A549 (cell line): ENCODE results near the gene ADD1. TPM values are rescaled to one million over a fixed set of nuclear protein-coding genes. Genes with fewer than 3 reads are reported as not detected.
A peak's percentile ranks its signal among the peaks of the same experiment; 100 is the strongest.

ENCODE experiments used
- ATAC-seq, 2 experiments: fragments of 200-7000 bp in 1 of 2; fragments of >200 bp in 1 of 2; cut with Nextera tagmentation in 1 of 2; cut with Tn5 transposase in 1 of 2; 3 replicates each; pipeline versions ENCODE4 v1.8.0 to v1.9.1; 2018 to 2020; ENCODE audit warnings: mild to moderate bottlenecking in 1 of 2, moderate library complexity in 1 of 2
- CTCF ChIA-PET: fragments of 300-600 bp; sonication (Branson Sonifier 250); formaldehyde crosslinking; extraction: SDS; loops from one replicate; lab custom pipeline; 2021; ENCODE audit warnings: antibody characterized with exemption, inconsistent platforms; lab: Yijun Ruan, JAX
- POLR2A ChIA-PET: fragments of 350-600 bp; formaldehyde crosslinking; extraction: SDS; loops from one replicate; lab custom pipeline; 2021; ENCODE audit warnings: antibody characterized with exemption, inconsistent platforms; lab: Yijun Ruan, JAX
- DNase-seq, 2 experiments: peaks; one replicate each; pipeline versions ENCODE4 v3.0.0 to v3.0.0-alpha.2; 2011 to 2016; ENCODE audit warnings: low read depth in 1 of 2, low spot score in 1 of 2
- FAIRE-seq: peaks from 2 replicates; lab custom pipeline; 2011; peaks lifted over from hg19 to GRCh38; lab: Jason Lieb, UNC
- H3K27ac ChIP-seq, 2 experiments: fragments of >200 bp; sonication (Bioruptor Twin); formaldehyde crosslinking; 3 replicates each; pipeline ENCODE4 v1.5.1; 2016 to 2017
- H3K4me1 ChIP-seq: fragments of >200 bp; sonication (Bioruptor Twin); formaldehyde crosslinking; 3 replicates; pipeline ENCODE4 v1.6.1; 2016
- H3K4me2 ChIP-seq: fragments of >200 bp; sonication (Bioruptor Twin); formaldehyde crosslinking; 3 replicates; pipeline ENCODE4 v1.6.1; 2016
- H3K4me3 ChIP-seq: fragments of >200 bp; sonication (Bioruptor Twin); formaldehyde crosslinking; 3 replicates; pipeline ENCODE4 v1.5.1; 2016
- H3K9me3 ChIP-seq: fragments of >200 bp; sonication (Bioruptor Twin); formaldehyde crosslinking; 3 replicates; pipeline ENCODE4 v1.6.1; 2016
- ATOH8 ChIP-seq: fragments of 250-450 bp; sonication (Bioruptor Pico); IDR thresholded peaks from 2 replicates; pipeline ENCODE4 v1.5.0; 2020; ENCODE audit warnings: low read depth, mild to moderate bottlenecking, moderate library complexity
- BHLHE40 ChIP-seq: IDR thresholded peaks from 2 replicates; pipeline ENCODE4 v1.6.1; 2012; ENCODE audit warnings: low read depth, low read length, inconsistent platforms
- CBX2 ChIP-seq: fragments of 200-600 bp; sonication (generic); IDR thresholded peaks from 2 replicates; pipeline ENCODE4 v1.6.1; 2016; ENCODE audit warnings: low read depth, mild to moderate bottlenecking, borderline replicate concordance
- CBX8 ChIP-seq: fragments of 200-600 bp; sonication (generic); IDR thresholded peaks from 2 replicates; pipeline ENCODE4 v1.6.1; 2016
- CHD2 ChIP-seq: fragments of 150-350 bp; IDR thresholded peaks from 2 replicates; pipeline ENCODE4 v1.6.1; 2014; ENCODE audit warnings: low read length; ENCODE audit not compliant: partially characterized antibody
- CHD4 ChIP-seq: fragments of 200-600 bp; sonication (generic); IDR thresholded peaks from 2 replicates; pipeline ENCODE4 v1.6.1; 2016; ENCODE audit warnings: antibody characterized with exemption, mild to moderate bottlenecking, borderline replicate concordance
- FOSL2 ChIP-seq, 2 experiments: fragments of 450-650 bp in 1 of 2; fragments of >200 bp in 1 of 2; sonication (Bioruptor Twin) in 1 of 2; formaldehyde crosslinking; IDR thresholded peaks; 2 replicates each; pipeline versions ENCODE4 v1.5.0 to v1.6.1; 2016 to 2020; ENCODE audit warnings: mild to moderate bottlenecking in 1 of 2, moderate library complexity in 1 of 2
- FOXS1 ChIP-seq: fragments of 250-450 bp; sonication (Bioruptor Pico); IDR thresholded peaks from 2 replicates; pipeline ENCODE4 v1.5.0; 2020; ENCODE audit warnings: mild to moderate bottlenecking, moderate library complexity
- HDAC2 ChIP-seq: fragments of 200-600 bp; sonication (generic); IDR thresholded peaks from 2 replicates; pipeline ENCODE4 v1.6.1; 2016
- HES2 ChIP-seq: fragments of >200 bp; sonication (Bioruptor Twin); formaldehyde crosslinking; IDR thresholded peaks from 2 replicates; pipeline ENCODE4 v1.6.1; 2016
- HEYL ChIP-seq: fragments of 250-450 bp; sonication (Bioruptor Pico); IDR thresholded peaks from 2 replicates; pipeline ENCODE4 v1.8.0; 2021; ENCODE audit warnings: mild to moderate bottlenecking, moderate library complexity
- HOXB5 ChIP-seq: fragments of 250-450 bp; sonication (Bioruptor Pico); IDR thresholded peaks from 2 replicates; pipeline ENCODE4 v1.5.0; 2020; ENCODE audit warnings: mild to moderate bottlenecking, moderate library complexity
- KDM1A ChIP-seq: fragments of 200-600 bp; sonication (generic); IDR thresholded peaks from 2 replicates; pipeline ENCODE4 v1.6.1; 2016; ENCODE audit warnings: low read depth, mild to moderate bottlenecking
- KDM5A ChIP-seq: fragments of 200-600 bp; sonication (generic); IDR thresholded peaks from 2 replicates; pipeline ENCODE4 v1.6.1; 2016; ENCODE audit warnings: antibody characterized with exemption, mild to moderate bottlenecking
- MAFK ChIP-seq: fragments of 450-650 bp; IDR thresholded peaks from 2 replicates; pipeline ENCODE4 v1.6.1; 2014; ENCODE audit not compliant: partially characterized antibody
- MAX ChIP-seq: IDR thresholded peaks from 2 replicates; pipeline ENCODE4 v1.6.1; 2012
- MAZ ChIP-seq: fragments of 150-350 bp; IDR thresholded peaks from 2 replicates; pipeline ENCODE4 v1.6.1; 2014; ENCODE audit warnings: antibody characterized with exemption, low read depth, low read length, borderline replicate concordance
- NFE2L2 ChIP-seq: fragments of 150-350 bp; conservative IDR thresholded peaks from 2 replicates; pipeline ENCODE4 v1.6.1; 2014; ENCODE audit warnings: low read length
- NR3C1 ChIP-seq: fragments of >200 bp; sonication (Bioruptor Twin); formaldehyde crosslinking; IDR thresholded peaks from 3 replicates; pipeline ENCODE4 v1.6.1; 2017
- POLR2A ChIP-seq: IDR thresholded peaks from 2 replicates; pipeline ENCODE4 v1.6.1; 2012; ENCODE audit warnings: mild to moderate bottlenecking, low read length
- POLR2AphosphoS2 ChIP-seq: conservative IDR thresholded peaks from 2 replicates; pipeline ENCODE4 v1.6.1; 2012; ENCODE audit warnings: low read length, improper control_type of control experiment, inconsistent platforms
- RAD21 ChIP-seq, 2 experiments: fragments of >200 bp in 1 of 2; sonication (Bioruptor Twin) in 1 of 2; formaldehyde crosslinking in 1 of 2; IDR thresholded peaks in 1 of 2; conservative IDR thresholded peaks in 1 of 2; 2 replicates in 1 of 2; 3 replicates in 1 of 2; pipeline ENCODE4 v1.6.1; 2012 to 2018; ENCODE audit warnings: inconsistent platforms in 1 of 2
- REST ChIP-seq: fragments of 200-600 bp; sonication (generic); IDR thresholded peaks from 2 replicates; pipeline ENCODE4 v1.6.1; 2016; ENCODE audit warnings: antibody characterized with exemption, mild to moderate bottlenecking, moderate library complexity
- RFX5 ChIP-seq: fragments of 450-650 bp; IDR thresholded peaks from 2 replicates; pipeline ENCODE4 v1.7.1; 2014; ENCODE audit warnings: antibody characterized with exemption, mild to moderate bottlenecking, moderate library complexity
- ZC3H11A ChIP-seq: fragments of 450-650 bp; IDR thresholded peaks from 2 replicates; pipeline ENCODE4 v1.6.1; 2014; ENCODE audit warnings: antibody characterized with exemption, mild to moderate bottlenecking
- ZSCAN20 ChIP-seq: fragments of 250-450 bp; sonication (Bioruptor Pico); IDR thresholded peaks from 2 replicates; pipeline ENCODE4 v1.8.0; 2022; ENCODE audit warnings: mild to moderate bottlenecking, moderate library complexity
- WGBS: methylation state at CpG from one replicate; pipeline ENCODE4 v1.1.6; 2017; ENCODE audit errors: missing lambda C conversion rate; 5-methylcytosine and 5-hydroxymethylcytosine counted together
- polyA plus RNA-seq, 4 experiments: library from polyadenylated mRNA; depleted of rRNA in 3 of 4; stranded (reverse); fragments of >200 nt; fragmentation: RNase III in 1 of 4; extraction: RNeasy Plus Mini Kit Qiagen cat#74134 plus additional on column Dnase treatment in 1 of 4; gene quantifications; 2 replicates in 3 of 4; 3 replicates in 1 of 4; pipeline ENCODE4 v1.2.3, GENCODE V29; 2011 to 2017

Gene ADD1
- polyA plus RNA-seq, 2 of the 4 experiments (the other 2 are of a cell fraction), result 59.7 to 60.3 TPM

GRCh38 chr4:2927016-2927695 lies 83.5 kb downstream of the ADD1 start (continued):
- TF ChIP-seq POLR2A, result no peak
- TF ChIP-seq MAX, result no peak
- TF ChIP-seq, all 56 proteins: peak for 0

- ChIA-PET POLR2A (no interaction called here), CTCF (no interaction called here)
- TF ChIP-seq KDM1A (no peak), MAZ (no peak), ZC3H11A (no peak), RFX5 (no peak), BHLHE40 (no peak), RAD21 (conservative IDR thresholded peaks at IDR 0.05 in 1 of 2, IDR thresholded peaks at IDR 0.05 in 1 of 2) (no peak), CHD2 (no peak), MAFK (no peak), CBX2 (no peak), ZSCAN20 (no peak), CBX8 (no peak), HES2 (no peak), HEYL (CRISPR knock-in tag) (no peak), HOXB5 (CRISPR knock-in tag) (no peak), NFE2L2 (no peak), NR3C1 (no peak)
- Histone ChIP-seq H3K27ac (no peak overlapping the region), H3K4me1 (peaks cover 2% of the 10 kb centered on the region; the same call in 1 of the 3 replicates), H3K4me3 (no peak overlapping the region), H3K9me3 (no peaks in the 10 kb centered on the region), H3K4me2 (no peak overlapping the region)
- no peak for ATAC-seq
- WGBS, result 91% methylated on average over 12 of the region's 12 CpGs
- no peak for FAIRE-seq
- DNase-seq, result no peak
These were observed 84.0 kb downstream of the ADD1 start for GRCh38 chr4:2927696-2928075.

- no peak for TF ChIP-seq CHD4
- TF ChIP-seq KDM5A, result no peak
- TF ChIP-seq POLR2AphosphoS2, result peak; percentile 59; the same call in 1 of the 2 replicates
- FAIRE-seq, result no peak
- WGBS, result 92% methylated on average over 25 of the region's 32 CpGs
These were observed 84.9 kb downstream of the ADD1 start for GRCh38 chr4:2928242-2929176.

GRCh38 chr4:2929469-2929868 lies 85.8 kb downstream of the ADD1 start:
- ChIA-PET CTCF (no interaction called here), POLR2A (no interaction called here)
- no peak for ATAC-seq
- Histone ChIP-seq H3K4me2 (no peak overlapping the region), H3K9me3 (no peaks in the 10 kb centered on the region), H3K4me1 (peaks cover 12% of the 10 kb centered on the region; the same call in 1 of the 3 replicates), H3K27ac (no peak overlapping the region), H3K4me3 (no peak overlapping the region)
- no peak for FAIRE-seq
- 96% methylated on average over 14 of the region's 16 CpGs for WGBS
- no peak for DNase-seq
- TF ChIP-seq ATOH8 (CRISPR knock-in tag), result no peak
- TF ChIP-seq KDM1A, result no peak
- no peak for TF ChIP-seq FOXS1 (CRISPR knock-in tag)
- TF ChIP-seq REST, result no peak
- TF ChIP-seq HDAC2, result no peak
- TF ChIP-seq FOSL2 (IDR thresholded peaks at IDR 0.05), result no peak
- no peak for TF ChIP-seq FOSL2 (CRISPR knock-in tag; IDR thresholded peaks at IDR 0.05)
- TF ChIP-seq CBX8, result no peak

More at GRCh38 chr4:2928242-2929176, 84.9 kb downstream of the ADD1 start:
- no peak for ATAC-seq
- H3K4me2 ChIP-seq, result no peak overlapping the region
- peaks cover 10% of the 10 kb centered on the region; the same call in 1 of the 3 replicates for H3K4me1 ChIP-seq
- ChIA-PET POLR2A (no interaction called here), CTCF (no interaction called here)
- H3K4me3 ChIP-seq, result no peak overlapping the region
- DNase-seq, result no peak
- no peaks in the 10 kb centered on the region for H3K9me3 ChIP-seq
- H3K27ac ChIP-seq, result no peak overlapping the region
